Measurements from ENCODE around the gene ATP5ME. TPM values are rescaled to one million over a fixed set of nuclear protein-coding genes. Genes with fewer than 3 reads are reported as not detected.
"Not testable (repeated sequence)": the region's sequence is repeated elsewhere in the genome, so short reads cannot be mapped to it uniquely, and the experiment has no call there.

The ATP5ME gene
- total RNA-seq, 2 experiments from 2014 or later, result 109 to 126 TPM

GRCh38 chr4:646460-646859, 27.6 kb downstream of the ATP5ME start:
- ChIA-PET POLR2A (interaction anchor here (0.7 kb wide), 1 partner anchor 28 kb away, joined by 4 read pairs; the partner anchor contains the start of genes ATP5ME and MYL5), CTCF (no interaction called here)
- peaks cover 2% of the 10 kb centered on the region for H3K9me3 Mint-ChIP-seq
- peaks cover 5 to 47% of the 10 kb centered on the region in 2 experiments for H3K9me3 ChIP-seq (ENCODE audit: control insufficient read depth in 1 of 2, insufficient read depth in 1 of 2, low read length in 2 of 2)
- no peaks in the 10 kb centered on the region for H3K36me3 ChIP-seq (ENCODE audit: insufficient read depth, low read length)
- H3K4me3 ChIP-seq (ENCODE audit: low read length), result peak overlapping the region; percentile 31
- H3K27me3 ChIP-seq (ENCODE audit: control insufficient read depth in 1 of 2, insufficient read depth in 2 of 2, low read length in 2 of 2), result peaks cover 4 to 12% of the 10 kb centered on the region in 2 experiments
- ATAC-seq (ENCODE audit: poor library complexity), result peak; percentile 49
- peaks cover 4% of the 10 kb centered on the region for H3K4me1 Mint-ChIP-seq (ENCODE audit: low read depth)
- no peaks in the 10 kb centered on the region for H3K36me3 Mint-ChIP-seq (ENCODE audit: low read depth)
- peak in 7 of 14 experiments; percentile 11 to 57 (median 20) for DNase-seq
- no peaks in the 10 kb centered on the region for H3K4me1 ChIP-seq (ENCODE audit: insufficient read depth, low read length)
- no peak overlapping the region for H3K27ac ChIP-seq (ENCODE audit: low read depth in 1 of 2, low read length in 2 of 2)
- intact Hi-C loops (cut with DNase I, micrococcal nuclease), result no loop called here
- H3K27ac Mint-ChIP-seq, result peak overlapping the region; percentile 32
- TF ChIP-seq CTCF (IDR thresholded peaks at IDR 0.05), result no peak
- peak overlapping the region; percentile 78 for H3K4me3 Mint-ChIP-seq
- peaks cover 27% of the 10 kb centered on the region for H3K27me3 Mint-ChIP-seq

GRCh38 chr4:642366-642765, 31.7 kb downstream of the ATP5ME start:
- POLR2A ChIA-PET; H3K36me3 ChIP-seq (ENCODE audit: insufficient read depth, low read length); H3K4me1 Mint-ChIP-seq (ENCODE audit: low read depth); H3K4me3 ChIP-seq (ENCODE audit: low read length); DNase-seq; H3K27ac ChIP-seq (ENCODE audit: low read depth in 1 of 2, low read length in 2 of 2); H3K9me3 Mint-ChIP-seq; H3K27ac Mint-ChIP-seq; CTCF ChIA-PET; H3K27me3 ChIP-seq (ENCODE audit: control insufficient read depth in 1 of 2, insufficient read depth in 2 of 2, low read length in 2 of 2); H3K4me3 Mint-ChIP-seq; H3K4me1 ChIP-seq (ENCODE audit: insufficient read depth, low read length); ATAC-seq (ENCODE audit: poor library complexity); H3K36me3 Mint-ChIP-seq (ENCODE audit: low read depth); intact Hi-C loops (cut with DNase I, micrococcal nuclease): not testable (repeated sequence)
- H3K27me3 Mint-ChIP-seq, result peaks cover 31% of the 10 kb centered on the region
- H3K9me3 ChIP-seq (ENCODE audit: control insufficient read depth in 1 of 2, insufficient read depth in 1 of 2, low read length in 2 of 2), result peaks cover 5 to 36% of the 10 kb centered on the region in 2 experiments

GRCh38 chr4:637536-638280, 36.4 kb downstream of the ATP5ME start:
- no peaks in the 10 kb centered on the region for H3K4me1 ChIP-seq (ENCODE audit: insufficient read depth, low read length)
- Mint-ChIP-seq H3K4me3 (no peak overlapping the region), H3K9me3 (no peaks in the 10 kb centered on the region), H3K36me3 (ENCODE audit: low read depth) (no peaks in the 10 kb centered on the region), H3K4me1 (ENCODE audit: low read depth) (no peaks in the 10 kb centered on the region), H3K27ac (no peak overlapping the region), H3K27me3 (peaks cover 10% of the 10 kb centered on the region)
- TF ChIP-seq CTCF (IDR thresholded peaks at IDR 0.05), result no peak
- peaks cover 5 to 40% of the 10 kb centered on the region in 2 experiments for H3K9me3 ChIP-seq (ENCODE audit: control insufficient read depth in 1 of 2, insufficient read depth in 1 of 2, low read length in 2 of 2)
- CTCF ChIA-PET, result no interaction called here
- ATAC-seq (ENCODE audit: poor library complexity), result no peak
- H3K4me3 ChIP-seq (ENCODE audit: low read length), result no peak overlapping the region
- peaks cover 0 to 6% of the 10 kb centered on the region in 2 experiments for H3K27me3 ChIP-seq (ENCODE audit: control insufficient read depth in 1 of 2, insufficient read depth in 2 of 2, low read length in 2 of 2)
- H3K36me3 ChIP-seq (ENCODE audit: insufficient read depth, low read length), result no peaks in the 10 kb centered on the region
- no peak overlapping the region for H3K27ac ChIP-seq (ENCODE audit: low read depth in 1 of 2, low read length in 2 of 2)
- POLR2A ChIA-PET, result no interaction called here
- intact Hi-C loops (cut with DNase I, micrococcal nuclease), result no loop called here
- DNase-seq, result no peak
